HG02884 (cell line): ENCODE data around the gene FCN2.
"Not testable (repeated sequence)": the region's sequence is repeated elsewhere in the genome, so short reads cannot be mapped to it uniquely, and the experiment has no call there.

Experiments used
- ATAC-seq: cut with Tn5 transposase; IDR thresholded peaks from one replicate; pipeline ENCODE4 v1.9.1; 2021; ENCODE audit warnings: mild to moderate bottlenecking, moderate library complexity; ENCODE audit not compliant: unreplicated experiment

FCN2 gene

GRCh38 chr9:134847138-134847537 is 33.5 kb upstream of the FCN2 start:
- ATAC-seq = no peak

- no peak for ATAC-seq
Observed at GRCh38 chr9:134847752-134848432, 32.7 kb upstream of the FCN2 start.

GRCh38 chr9:134848504-134848903 is 32.1 kb upstream of the FCN2 start:
- ATAC-seq = no peak

GRCh38 chr9:134850611-134851010 is 30.0 kb upstream of the FCN2 start:
- no peak for ATAC-seq

- ATAC-seq = no peak
Observed at GRCh38 chr9:134851020-134851419, 29.6 kb upstream of the FCN2 start.

- ATAC-seq = no peak
Observed at GRCh38 chr9:134852906-134853654, 27.5 kb upstream of the FCN2 start.

GRCh38 chr9:134853893-134854292 is 26.7 kb upstream of the FCN2 start:
- no peak for ATAC-seq

GRCh38 chr9:134854541-134854981 is 26.0 kb upstream of the FCN2 start:
- ATAC-seq = no peak

- ATAC-seq = no peak
Observed at GRCh38 chr9:134855231-134855899, 25.2 kb upstream of the FCN2 start.

- no peak for ATAC-seq
Observed at GRCh38 chr9:134855900-134856377, 24.7 kb upstream of the FCN2 start.

GRCh38 chr9:134857451-134857850 is 23.2 kb upstream of the FCN2 start:
- ATAC-seq = not testable (repeated sequence)

- peak; percentile 76 for ATAC-seq
Observed at GRCh38 chr9:134858051-134858841, 22.4 kb upstream of the FCN2 start.

- ATAC-seq = no peak
Observed at GRCh38 chr9:134860510-134860909, 20.1 kb upstream of the FCN2 start.

GRCh38 chr9:134861595-134862334 is 18.8 kb upstream of the FCN2 start:
- no peak for ATAC-seq

GRCh38 chr9:134863306-134863902 is 17.2 kb upstream of the FCN2 start:
- no peak for ATAC-seq

GRCh38 chr9:134863941-134864820 is 16.4 kb upstream of the FCN2 start:
- no peak for ATAC-seq

- no peak for ATAC-seq
Observed at GRCh38 chr9:134864821-134865190, 15.8 kb upstream of the FCN2 start.

- no peak for ATAC-seq
Observed at GRCh38 chr9:134867917-134868750, 12.5 kb upstream of the FCN2 start.
